ENCODE data around the gene ITPKB.

Gene ITPKB

GRCh38 chr1:226685196-226685820 lies 53.8 kb downstream of the ITPKB start:
- no peak for DNase-seq (ENCODE audit: low read depth)

- DNase-seq (ENCODE audit: low read depth), result no peak
Observed at GRCh38 chr1:226684026-226684425, 55.1 kb downstream of the ITPKB start.

- peak; percentile 26 for DNase-seq (ENCODE audit: low read depth)
Observed at GRCh38 chr1:226682871-226683814, 55.9 kb downstream of the ITPKB start.

- no peak for DNase-seq (ENCODE audit: low read depth)
Observed at GRCh38 chr1:226681652-226682493, 57.2 kb downstream of the ITPKB start.

GRCh38 chr1:226680653-226681052 lies 58.4 kb downstream of the ITPKB start:
- DNase-seq (ENCODE audit: low read depth), result no peak

- DNase-seq (ENCODE audit: low read depth), result peak; percentile 78
Observed at GRCh38 chr1:226679853-226680516, 59.1 kb downstream of the ITPKB start.

- no peak for DNase-seq (ENCODE audit: low read depth)
Observed at GRCh38 chr1:226679262-226679661, 59.8 kb downstream of the ITPKB start.

GRCh38 chr1:226678701-226679100 lies 60.4 kb downstream of the ITPKB start:
- no peak for DNase-seq (ENCODE audit: low read depth)

- DNase-seq (ENCODE audit: low read depth), result no peak
Observed at GRCh38 chr1:226678251-226678650, 60.8 kb downstream of the ITPKB start.

- peak; percentile 55 for DNase-seq (ENCODE audit: low read depth)
Observed at GRCh38 chr1:226677027-226678020, 61.8 kb downstream of the ITPKB start.

- DNase-seq (ENCODE audit: low read depth), result no peak
Observed at GRCh38 chr1:226676381-226676780, 62.7 kb downstream of the ITPKB start.

GRCh38 chr1:226675715-226676357 lies 63.2 kb downstream of the ITPKB start:
- DNase-seq (ENCODE audit: low read depth), result no peak

- peak; percentile 49 for DNase-seq (ENCODE audit: low read depth)
Observed at GRCh38 chr1:226674892-226675714, 64.0 kb downstream of the ITPKB start.

- no peak for DNase-seq (ENCODE audit: low read depth)
Observed at GRCh38 chr1:226672339-226672762, 66.7 kb downstream of the ITPKB start.

GRCh38 chr1:226671277-226671676 lies 67.8 kb downstream of the ITPKB start:
- DNase-seq (ENCODE audit: low read depth), result no peak

GRCh38 chr1:226670073-226670472 lies 69.0 kb downstream of the ITPKB start:
- DNase-seq (ENCODE audit: low read depth), result no peak

GRCh38 chr1:226668173-226668560 lies 70.9 kb downstream of the ITPKB start:
- no peak for DNase-seq (ENCODE audit: low read depth)

GRCh38 chr1:226666692-226667091 lies 72.4 kb downstream of the ITPKB start:
- no peak for DNase-seq (ENCODE audit: low read depth)

GRCh38 chr1:226666164-226666506 lies 72.9 kb downstream of the ITPKB start:
- no peak for DNase-seq (ENCODE audit: low read depth)
